Stimulated activated naive CD4-positive, alpha-beta T cell treated with Interleukin-2 at 50 U/mL for 16 hours (primary cell): ENCODE measurements around the gene UBE3B.
"Not testable (repeated sequence)": the region's sequence is repeated elsewhere in the genome, so short reads cannot be mapped to it uniquely, and the experiment has no call there.

Experiments used
- DNase-seq: peaks from one replicate; lab custom pipeline; 2025; lab: John Stamatoyannopoulos, UW

The UBE3B gene

GRCh38 chr12:109473526-109474270 is 3.7 kb upstream of the UBE3B start:
- not testable (repeated sequence) for DNase-seq

DNA sequence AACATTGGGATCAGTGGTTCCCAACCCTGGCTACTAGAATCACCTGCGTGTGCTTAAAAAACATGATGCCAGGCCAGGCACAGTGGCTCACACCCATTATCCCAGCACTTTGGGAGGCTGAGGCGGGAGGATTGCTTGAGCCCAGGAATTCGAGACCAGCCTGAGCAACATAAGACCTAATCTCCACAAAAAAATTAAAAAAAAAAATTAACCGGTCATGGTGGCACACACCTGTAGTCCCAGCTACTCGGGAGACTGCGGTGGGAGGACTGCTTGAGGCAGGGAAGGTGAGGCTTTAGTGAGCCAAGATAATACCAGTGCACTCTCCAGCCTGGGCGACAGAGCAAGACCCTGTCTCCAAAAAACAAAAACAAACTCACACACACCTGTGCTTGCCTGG is 2.3 kb upstream of the UBE3B start:
- DNase-seq: no peak

- no peak for DNase-seq
Measured at GRCh38 chr12:109475993-109476806, 1.2 kb upstream of the UBE3B start.

- no peak for DNase-seq
Measured at GRCh38 chr12:109476807-109477184, 638 bp upstream of the UBE3B start.

DNA sequence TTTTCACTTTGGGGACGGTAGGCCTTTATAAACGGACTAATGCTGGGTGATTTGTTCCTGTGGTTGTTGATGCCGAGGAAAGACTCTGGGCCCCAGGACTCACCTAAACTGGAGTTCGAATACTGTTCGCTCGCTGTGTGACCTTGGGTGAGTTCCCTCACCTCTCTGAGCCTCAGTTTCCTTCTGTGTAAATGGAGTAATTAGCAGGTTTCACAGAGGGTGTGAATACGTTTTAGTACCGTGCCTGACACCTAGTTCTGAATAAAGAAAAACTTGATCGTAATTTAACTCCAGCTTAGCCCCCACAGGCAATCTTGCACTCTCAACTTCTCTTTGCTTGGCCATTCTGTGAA is 505 bp downstream of the UBE3B start:
- no peak for DNase-seq

DNA sequence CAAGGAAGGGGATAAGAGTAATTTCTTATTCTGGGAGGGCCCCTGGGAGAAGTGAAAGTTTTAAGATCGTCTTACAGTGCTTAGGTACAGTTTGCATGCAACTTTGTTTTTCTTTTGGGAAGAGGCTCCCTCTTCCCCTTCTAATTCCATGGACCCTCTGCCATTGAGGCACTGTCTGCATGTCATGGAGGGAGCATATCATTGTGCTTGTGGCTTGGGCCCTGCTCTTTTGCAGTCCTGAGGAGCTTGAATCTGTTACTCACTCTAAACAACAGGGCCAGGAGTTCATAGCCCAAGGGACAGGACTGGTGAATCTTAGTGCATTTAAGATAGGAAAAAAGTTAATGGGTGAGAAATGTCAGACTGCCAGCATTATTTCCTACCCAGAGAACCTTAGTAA is 2.3 kb downstream of the UBE3B start:
- no peak for DNase-seq

- no peak for DNase-seq
Measured at GRCh38 chr12:109480356-109480755, 2.9 kb downstream of the UBE3B start.

GRCh38 chr12:109481863-109482262 is 4.4 kb downstream of the UBE3B start:
- DNase-seq: no peak

DNA sequence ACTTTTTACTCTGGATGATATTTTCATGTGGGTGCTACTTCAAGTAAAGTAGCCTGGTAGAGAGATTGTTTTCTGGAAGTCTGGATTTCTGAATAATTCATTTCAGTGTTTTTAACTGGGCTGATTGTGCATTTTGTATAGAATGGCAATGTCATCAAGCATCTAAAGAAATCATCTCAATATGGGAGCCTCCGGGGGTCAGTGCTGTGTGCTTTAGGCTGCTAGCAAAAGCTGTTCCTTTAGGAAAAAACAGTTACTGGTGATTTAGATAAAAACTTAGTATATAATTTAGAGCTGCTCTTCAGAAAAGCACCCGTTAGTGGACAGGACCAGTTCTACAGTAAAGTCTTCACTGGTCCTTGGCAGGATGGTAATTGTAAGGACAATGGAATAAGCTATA is 5.1 kb downstream of the UBE3B start:
- no peak for DNase-seq

DNA sequence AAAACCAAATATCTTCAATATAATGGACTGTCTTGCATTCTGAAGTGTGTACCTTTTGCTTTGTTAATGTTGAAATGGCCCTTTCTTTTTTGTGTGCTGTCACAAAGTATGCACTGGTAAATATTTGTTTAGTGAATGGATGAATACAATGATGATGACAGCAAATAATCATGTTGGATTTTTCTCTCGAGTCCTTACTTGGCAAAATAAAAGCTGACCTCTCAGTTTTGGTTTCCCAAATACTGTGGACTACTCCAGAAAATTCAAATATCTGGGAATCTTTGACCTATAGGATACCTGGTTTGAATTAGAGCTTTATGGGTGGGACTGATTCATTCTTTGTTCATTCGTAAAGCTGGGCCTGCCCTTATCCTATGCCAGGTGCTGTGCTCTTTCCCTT is 5.5 kb downstream of the UBE3B start:
- DNase-seq: no peak

DNA sequence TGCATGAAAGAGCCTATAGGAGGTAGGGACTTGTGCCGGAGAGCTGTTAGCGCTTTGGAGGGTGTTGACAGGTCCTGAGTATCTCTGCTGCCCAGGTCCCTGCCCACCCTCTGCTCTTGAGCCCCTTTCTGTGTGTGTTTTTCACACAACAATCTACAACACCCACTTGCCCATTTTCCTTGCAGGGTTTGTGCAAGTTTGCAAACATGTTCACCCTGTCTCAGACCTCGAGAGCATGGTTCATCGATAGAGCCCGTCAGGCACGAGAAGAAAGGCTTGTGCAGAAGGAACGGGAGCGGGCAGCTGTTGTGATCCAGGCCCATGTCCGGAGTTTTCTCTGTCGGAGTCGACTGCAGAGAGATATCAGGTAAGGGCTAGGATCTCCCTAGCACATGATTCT is 5.9 kb downstream of the UBE3B start:
- no peak for DNase-seq

- DNase-seq: no peak
Measured at GRCh38 chr12:109485201-109485600, 7.8 kb downstream of the UBE3B start.

DNA sequence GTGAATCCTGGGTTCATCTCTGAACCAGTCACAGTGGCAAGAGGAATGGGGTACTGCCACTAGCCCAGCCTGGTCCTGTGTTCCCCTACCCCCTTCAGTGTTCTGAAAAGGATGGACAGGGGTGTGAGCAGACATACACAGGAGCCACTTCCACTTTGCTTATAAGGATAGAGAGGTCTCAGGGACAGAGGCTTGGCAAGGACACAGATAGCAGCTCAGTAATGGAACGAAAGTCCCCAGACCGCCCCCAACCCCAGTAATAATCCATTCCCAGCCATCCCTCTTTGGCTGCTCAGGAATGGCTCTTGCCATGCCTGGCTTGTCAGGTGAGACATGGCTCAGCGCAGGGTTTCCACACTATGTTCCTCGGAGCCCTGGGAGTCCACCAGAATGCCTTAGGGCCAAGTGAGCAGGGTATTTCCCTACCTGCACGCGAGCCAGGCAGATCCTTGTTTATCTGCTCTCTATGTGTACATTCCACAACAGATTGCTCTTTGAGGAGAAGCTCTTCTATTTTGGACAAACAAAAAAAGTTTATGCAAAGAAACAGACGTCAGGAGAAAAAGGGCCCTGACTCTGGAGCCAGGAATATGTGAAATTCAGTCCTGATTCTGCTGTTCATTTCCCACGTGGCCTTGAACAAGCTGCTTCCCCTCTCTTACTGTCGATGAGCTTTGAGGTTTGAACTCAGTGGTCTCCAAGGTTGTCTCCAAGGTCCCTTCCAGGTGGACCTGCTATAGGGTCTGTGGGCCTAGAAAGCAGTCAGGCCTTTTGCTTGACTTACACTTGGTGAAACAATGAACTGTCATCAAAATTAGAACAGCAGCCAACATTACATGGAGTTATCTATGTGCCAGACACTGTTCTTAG is 10.0 kb downstream of the UBE3B start:
- DNase-seq: no peak

- no peak for DNase-seq
Measured at GRCh38 chr12:109488051-109488665, 10.7 kb downstream of the UBE3B start.

GRCh38 chr12:109489016-109489954 is 11.9 kb downstream of the UBE3B start:
- no peak for DNase-seq

DNA sequence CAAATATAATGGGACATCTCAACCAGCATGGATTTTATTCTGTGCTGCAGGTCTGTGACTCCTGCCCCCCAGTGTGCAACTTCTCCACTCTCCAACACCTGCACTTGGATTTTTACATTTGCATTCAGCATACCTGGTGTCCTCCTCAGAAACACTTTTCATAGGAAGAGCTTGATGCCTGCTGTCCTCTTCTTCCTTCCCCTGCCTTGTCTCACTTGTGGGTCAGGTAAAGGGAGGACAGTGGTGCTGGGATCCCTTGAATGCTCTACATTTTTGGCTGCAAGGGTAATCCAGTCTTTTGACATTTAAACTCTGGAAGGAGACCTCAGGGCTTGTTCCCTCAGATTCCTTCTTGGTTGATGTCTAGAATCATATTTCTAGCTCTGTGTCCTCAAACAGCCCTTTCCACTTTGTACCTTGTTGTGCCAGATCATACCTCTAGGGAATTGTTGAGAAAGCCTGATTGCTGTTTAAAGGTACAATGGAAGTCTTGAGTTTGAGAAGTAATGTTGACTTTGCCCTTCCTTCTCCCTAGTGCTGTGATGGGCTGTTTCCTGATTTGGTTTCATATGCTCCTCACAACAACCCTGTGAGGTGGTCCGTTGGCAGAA is 12.6 kb downstream of the UBE3B start:
- no peak for DNase-seq

GRCh38 chr12:109491671-109492070 is 14.2 kb downstream of the UBE3B start:
- no peak for DNase-seq

GRCh38 chr12:109492371-109492770 is 14.9 kb downstream of the UBE3B start:
- no peak for DNase-seq

- DNase-seq: no peak
Measured at GRCh38 chr12:109493090-109493489, 15.7 kb downstream of the UBE3B start.

- DNase-seq: no peak
Measured at GRCh38 chr12:109493938-109494337, 16.5 kb downstream of the UBE3B start.
